Measurements from ENCODE around the gene MCU.

- no peak for TF ChIP-seq CTCF (IDR thresholded peaks at IDR 0.05; ENCODE audit: insufficient read depth, low read depth, low read length)
- TF ChIP-seq EZH2 (IDR thresholded peaks at IDR 0.05; ENCODE audit: insufficient read depth, low read length) = no peak
Observed at GRCh38 chr10:72796042-72796441, 104.1 kb downstream of the MCU start.
